DMS153 treated with DMSO at 0.1 percent for 48 hours (cell line): ENCODE data around the gene EXOC2.

Experiments
- DNase-seq: peaks from one replicate; lab custom pipeline; 2025; ENCODE audit not compliant: unreplicated experiment; lab: John Stamatoyannopoulos, UW

EXOC2 gene

GRCh38 chr6:692858-693722, at the start of gene EXOC2:
TSS of gene EXOC2 (minus strand) at chr6:693139. CDS start at chr6:637818, 55,321 bp downstream.
- no peak for DNase-seq

GRCh38 chr6:741410-742339, 48.7 kb upstream of the EXOC2 start:
- no peak for DNase-seq

GRCh38 chr6:736657-737446, 43.9 kb upstream of the EXOC2 start:
- DNase-seq = no peak

GRCh38 chr6:733431-734219, 40.7 kb upstream of the EXOC2 start:
- no peak for DNase-seq

GRCh38 chr6:731924-732323, 39.0 kb upstream of the EXOC2 start:
- no peak for DNase-seq

- DNase-seq = no peak
Measured at GRCh38 chr6:729606-730320, 36.8 kb upstream of the EXOC2 start.

- DNase-seq = no peak
Measured at GRCh38 chr6:727856-728255, 34.9 kb upstream of the EXOC2 start.

GRCh38 chr6:723540-723939, 30.6 kb upstream of the EXOC2 start:
- DNase-seq = no peak

GRCh38 chr6:722608-723007, 29.7 kb upstream of the EXOC2 start:
- DNase-seq = no peak

- no peak for DNase-seq
Measured at GRCh38 chr6:722077-722524, 29.2 kb upstream of the EXOC2 start.

- DNase-seq = no peak
Measured at GRCh38 chr6:718345-718744, 25.4 kb upstream of the EXOC2 start.

- DNase-seq = no peak
Measured at GRCh38 chr6:717135-717534, 24.2 kb upstream of the EXOC2 start.

GRCh38 chr6:715709-716491, 23.0 kb upstream of the EXOC2 start:
- DNase-seq = no peak

GRCh38 chr6:714100-714499, 21.2 kb upstream of the EXOC2 start:
- no peak for DNase-seq

- no peak for DNase-seq
Measured at GRCh38 chr6:713351-713750, 20.4 kb upstream of the EXOC2 start.

GRCh38 chr6:712805-713204, 19.9 kb upstream of the EXOC2 start:
- DNase-seq = no peak

GRCh38 chr6:711925-712324, 19.0 kb upstream of the EXOC2 start:
- no peak for DNase-seq

GRCh38 chr6:710601-711571, 17.9 kb upstream of the EXOC2 start:
- no peak for DNase-seq
